K562 (cell line): ENCODE results near the gene LMBR1L. TPM values are rescaled to one million over a fixed set of nuclear protein-coding genes. Genes with fewer than 3 reads are reported as not detected.
A peak's percentile ranks its signal among the peaks of the same experiment; 100 is the strongest.

Experiments used
- ASH1L ChIP-seq: fragments of 450-650 bp; IDR thresholded peaks from 2 replicates; pipeline ENCODE4 v1.6.1; 2018; ENCODE audit warnings: borderline replicate concordance, mild to moderate bottlenecking, low read depth; ENCODE audit not compliant: partially characterized antibody
- BCOR ChIP-seq: fragments of 450-650 bp; IDR thresholded peaks from 2 replicates; pipeline ENCODE4 v1.6.1; 2016
- BHLHE40 ChIP-seq: IDR thresholded peaks from 2 replicates; pipeline ENCODE4 v1.6.1; 2011; ENCODE audit warnings: low read length, improper control_type of control experiment
- CBFA2T2 ChIP-seq: fragments of 450-650 bp; conservative IDR thresholded peaks from 2 replicates; pipeline ENCODE4 v1.6.1; 2017; ENCODE audit warnings: mild to moderate bottlenecking
- CBX3 ChIP-seq, 2 experiments: IDR thresholded peaks; 1 replicate in 1 of 2; 2 replicates in 1 of 2; pipeline ENCODE4 v1.6.1; 2012; ENCODE audit warnings: inconsistent platforms in 2 of 2, low read length in 2 of 2, borderline replicate concordance in 1 of 2, control low read depth in 1 of 2
- CXXC5 ChIP-seq: fragments of 250-450 bp; sonication (Bioruptor Pico); IDR thresholded peaks from 2 replicates; pipeline ENCODE4 v1.8.0; 2022; ENCODE audit warnings: inconsistent platforms, mild to moderate bottlenecking, moderate library complexity
- ELK3 ChIP-seq: fragments of 450-650 bp; formaldehyde crosslinking; IDR thresholded peaks from 2 replicates; pipeline ENCODE4 v1.4.0; 2020; ENCODE audit warnings: mild to moderate bottlenecking
- FOXA1 ChIP-seq: fragments of 450-650 bp; IDR thresholded peaks from 2 replicates; pipeline ENCODE4 v1.6.1; 2016; ENCODE audit warnings: mild to moderate bottlenecking, borderline replicate concordance
- JUNB ChIP-seq: fragments of 450-650 bp; formaldehyde crosslinking; conservative IDR thresholded peaks from 2 replicates; pipeline ENCODE4 v1.4.0; 2020; ENCODE audit warnings: mild to moderate bottlenecking
- KLF6 ChIP-seq: fragments of 250-450 bp; sonication (Bioruptor Pico); IDR thresholded peaks from 2 replicates; pipeline ENCODE4 v1.4.0; 2020; ENCODE audit warnings: mild to moderate bottlenecking, moderate library complexity, borderline replicate concordance
- MBD2 ChIP-seq: sonication (generic); IDR thresholded peaks from 2 replicates; pipeline ENCODE4 v1.6.1; 2016; ENCODE audit warnings: low read depth, borderline replicate concordance
- MLX ChIP-seq, 2 experiments: fragments of 450-650 bp in 1 of 2; sonication (generic) in 1 of 2; formaldehyde crosslinking; conservative IDR thresholded peaks; 2 replicates each; pipeline versions ENCODE4 v1.4.0 to v1.8.1; 2020 to 2022; ENCODE audit warnings: mild to moderate bottlenecking in 1 of 2, missing genetic modification reagents in 1 of 2
- MXI1 ChIP-seq: IDR thresholded peaks from 2 replicates; pipeline ENCODE4 v1.6.1; 2011; ENCODE audit warnings: low read depth, mild to moderate bottlenecking, improper control_type of control experiment, low read length
- PML ChIP-seq: IDR thresholded peaks from 2 replicates; pipeline ENCODE4 v1.6.1; 2012; ENCODE audit warnings: low read length, inconsistent platforms
- POU5F1 ChIP-seq: fragments of 150-350 bp; IDR thresholded peaks from 2 replicates; pipeline ENCODE4 v1.6.1; 2014; ENCODE audit warnings: borderline replicate concordance, low read length, low read depth, mild to moderate bottlenecking; ENCODE audit not compliant: partially characterized antibody
- RBFOX2 ChIP-seq: fragments of 200-400 bp; formaldehyde crosslinking; IDR thresholded peaks from 2 replicates; pipeline ENCODE4 v1.6.1; 2017; ENCODE audit warnings: low read depth, mild to moderate bottlenecking, low read length, moderate library complexity
- SLC30A9 ChIP-seq: fragments of 250-450 bp; sonication (Bioruptor Pico); IDR thresholded peaks from 2 replicates; pipeline ENCODE4 v1.8.0; 2022; ENCODE audit warnings: mild to moderate bottlenecking, moderate library complexity
- SNAPC5 ChIP-seq: fragments of 250-450 bp; sonication (Bioruptor Pico); IDR thresholded peaks from 2 replicates; pipeline ENCODE4 v1.8.0; 2021; ENCODE audit warnings: moderate library complexity, mild to moderate bottlenecking, inconsistent platforms
- THRAP3 ChIP-seq: fragments of 450-650 bp; IDR thresholded peaks from 2 replicates; pipeline ENCODE4 v1.6.1; 2016; ENCODE audit warnings: mild to moderate bottlenecking, inconsistent platforms, borderline replicate concordance
- TOE1 ChIP-seq, 2 experiments: fragments of 450-650 bp in 1 of 2; sonication (generic) in 1 of 2; formaldehyde crosslinking in 1 of 2; IDR thresholded peaks; 2 replicates each; pipeline versions ENCODE4 v1.7.1 to v1.8.0; 2016 to 2022; ENCODE audit warnings: borderline replicate concordance in 2 of 2, mild to moderate bottlenecking in 2 of 2, antibody characterized with exemption in 1 of 2, inconsistent platforms in 1 of 2, low read depth in 1 of 2, missing genetic modification reagents in 1 of 2, moderate library complexity in 1 of 2
- ZNF3 ChIP-seq: fragments of 250-450 bp; sonication (Bioruptor Pico); IDR thresholded peaks from 2 replicates; pipeline ENCODE4 v1.5.0; 2021; ENCODE audit warnings: mild to moderate bottlenecking, moderate library complexity
- ZNF354B ChIP-seq: fragments of 250-450 bp; sonication (Bioruptor Pico); IDR thresholded peaks from 2 replicates; pipeline ENCODE4 v1.4.0; 2020
- ZNF398 ChIP-seq: fragments of 250-450 bp; sonication (Bioruptor Pico); IDR thresholded peaks from 2 replicates; pipeline ENCODE4 v1.8.0; 2021; ENCODE audit warnings: moderate library complexity, mild to moderate bottlenecking, inconsistent platforms
- ZNF586 ChIP-seq: fragments of 450-650 bp; formaldehyde crosslinking; conservative IDR thresholded peaks from 2 replicates; pipeline ENCODE4 v1.4.0; 2020; ENCODE audit warnings: mild to moderate bottlenecking, moderate library complexity
- ZNF778 ChIP-seq: fragments of 450-650 bp; formaldehyde crosslinking; IDR thresholded peaks from 2 replicates; pipeline ENCODE4 v1.4.0; 2020; ENCODE audit warnings: mild to moderate bottlenecking, moderate library complexity
- polyA plus RNA-seq, 8 experiments: library from polyadenylated mRNA; depleted of rRNA in 4 of 8; stranded (reverse) in 5 of 8; unstranded in 3 of 8; fragments of >200 nt; fragmentation: Nextera tagmentation in 2 of 8; fragmentation: Illumina TruSeq in 1 of 8; extraction: Ambion mirVana in 2 of 8; extraction: Trizol in 1 of 8; gene quantifications; 2 replicates each; pipeline versions ENCODE4 v1.2.1 to v1.2.3, GENCODE V29; 2011 to 2014; ENCODE audit warnings: inconsistent platforms in 1 of 8, missing spikeins in 1 of 8
- total RNA-seq, 7 experiments: library from RNA; depleted of rRNA in 6 of 7; stranded (reverse); fragments of >200 nt in 6 of 7; fragmentation: Illumina TruSeq in 2 of 7; extraction: Trizol in 2 of 7; gene quantifications; 2 replicates each; pipeline versions ENCODE4 v1.2.1 to v1.2.3, GENCODE V29; 2011 to 2021; ENCODE audit warnings: low replicate concordance in 1 of 7

Gene LMBR1L
- total and polyA plus RNA-seq, 9 of the 15 experiments (the other 6 are each of a cell fraction or from before 2014, with no cell fraction given), result 2.5 to 57.0 (median 31.1) TPM

GRCh38 chr12:49088150-49088931 is 22.3 kb downstream of the LMBR1L start (continued):
- TF ChIP-seq SNAPC5 (CRISPR knock-in tag) (no peak), TOE1 (IDR thresholded peaks at IDR 0.05; ENCODE audit: borderline replicate concordance) (peak; percentile 62; the same call in 1 of the 2 replicates), TOE1 (CRISPR knock-in tag; IDR thresholded peaks at IDR 0.05; ENCODE audit: borderline replicate concordance, low read depth) (no peak), ZNF398 (CRISPR knock-in tag) (no peak), BCOR (no peak; the same call in 1 of the 2 replicates), ZNF586 (CRISPR knock-in tag) (no peak), ASH1L (no peak), JUNB (CRISPR knock-in tag) (no peak), CBFA2T2 (no peak), POU5F1 (no peak), ZNF778 (CRISPR knock-in tag) (no peak), CXXC5 (CRISPR knock-in tag) (peak; percentile 57), ZNF354B (CRISPR knock-in tag) (no peak), ELK3 (no peak), RBFOX2 (peak; percentile 42), THRAP3 (no peak), FOXA1 (no peak), PML (no peak), MBD2 (no peak), BHLHE40 (peak; percentile 49), KLF6 (CRISPR knock-in tag) (no peak), ZNF3 (CRISPR knock-in tag) (no peak), MXI1 (no peak), SLC30A9 (CRISPR knock-in tag) (no peak), MLX (CRISPR knock-in tag; conservative IDR thresholded peaks at IDR 0.05) (no peak), CBX3 (IDR thresholded peaks at IDR 0.05; ENCODE audit: borderline replicate concordance in 1 of 2, low read length in 2 of 2) (0 out of 3 replicates have a peak, but pooled peaks of 1 of the 2 experiments have one; percentile 44)
